Glutamatergic neuron (in vitro differentiated cells): ENCODE data around the gene CDK19. TPM values are rescaled to one million over a fixed set of nuclear protein-coding genes. Genes with fewer than 3 reads are reported as not detected.

Source experiments
- DNase-seq: peaks from one replicate; pipeline ENCODE4 v3.0.0; 2022
- H3K27ac Mint-ChIP-seq: one replicate; pipeline ENCODE4 v1.8.0; 2020; ENCODE audit warnings: mild to moderate bottlenecking, mixed read lengths, inconsistent platforms; ENCODE audit not compliant: unreplicated experiment
- H3K27me3 Mint-ChIP-seq: one replicate; pipeline ENCODE4 v1.8.0; 2020; ENCODE audit warnings: mild to moderate bottlenecking, moderate library complexity, mixed read lengths, inconsistent platforms; ENCODE audit not compliant: unreplicated experiment
- H3K36me3 Mint-ChIP-seq: one replicate; pipeline ENCODE4 v1.8.0; 2020; ENCODE audit warnings: mild to moderate bottlenecking, mixed read lengths, inconsistent platforms; ENCODE audit not compliant: unreplicated experiment
- H3K4me1 Mint-ChIP-seq: one replicate; pipeline ENCODE4 v1.8.0; 2020; ENCODE audit warnings: mild to moderate bottlenecking, low read depth, mixed read lengths, inconsistent platforms; ENCODE audit not compliant: unreplicated experiment
- H3K4me3 Mint-ChIP-seq: one replicate; pipeline ENCODE4 v1.8.0; 2020; ENCODE audit warnings: mild to moderate bottlenecking, mixed read lengths, inconsistent platforms; ENCODE audit not compliant: unreplicated experiment
- H3K9me3 Mint-ChIP-seq: one replicate; pipeline ENCODE4 v1.8.0; 2020; ENCODE audit warnings: mild to moderate bottlenecking, moderate library complexity, mixed read lengths, inconsistent platforms; ENCODE audit not compliant: unreplicated experiment
- CTCF ChIP-seq: fragments of 200-600 bp; sonication (generic); IDR thresholded peaks from one replicate; pipeline ENCODE4 v1.5.0; 2021; ENCODE audit not compliant: partially characterized antibody, unreplicated experiment
- total RNA-seq: library from RNA; stranded (reverse); fragmentation: NEBNext Ultra II Directional; extraction: Animal tissue kit (Norgen Biotek cat#: 25700); gene quantifications from one replicate; pipeline ENCODE4 v1.2.1, GENCODE V29; 2021; ENCODE audit not compliant: unreplicated experiment

CDK19 gene
- total RNA-seq, 1 donor from 2014 or later: 20.8 TPM

- TF ChIP-seq CTCF: no peak
- Mint-ChIP-seq H3K4me3 (no peak overlapping the region), H3K27ac (no peak overlapping the region), H3K27me3 (peaks cover 2% of the 10 kb centered on the region), H3K9me3 (peaks cover 5% of the 10 kb centered on the region), H3K36me3 (peaks cover 5% of the 10 kb centered on the region), H3K4me1 (no peaks in the 10 kb centered on the region)
- DNase-seq: no peak
Measured at GRCh38 chr6:110645685-110646418, 169.4 kb downstream of the CDK19 start.

GRCh38 chr6:110643175-110643574 is 172.1 kb downstream of the CDK19 start:
- H3K27ac Mint-ChIP-seq: no peak overlapping the region
- no peaks in the 10 kb centered on the region for H3K4me1 Mint-ChIP-seq
- H3K9me3 Mint-ChIP-seq: peaks cover 3% of the 10 kb centered on the region

GRCh38 chr6:110642711-110643110 is 172.6 kb downstream of the CDK19 start:
- Mint-ChIP-seq H3K27ac (no peak overlapping the region), H3K27me3 (peaks cover 2% of the 10 kb centered on the region), H3K4me3 (no peak overlapping the region), H3K4me1 (no peaks in the 10 kb centered on the region), H3K36me3 (peaks cover 5% of the 10 kb centered on the region), H3K9me3 (peaks cover 3% of the 10 kb centered on the region)
- no peak for DNase-seq
- TF ChIP-seq CTCF: no peak

More at GRCh38 chr6:110643175-110643574, 172.1 kb downstream of the CDK19 start:
- TF ChIP-seq CTCF: no peak
- H3K36me3 Mint-ChIP-seq: peaks cover 5% of the 10 kb centered on the region
- H3K4me3 Mint-ChIP-seq: no peak overlapping the region
- DNase-seq: no peak
- H3K27me3 Mint-ChIP-seq: peaks cover 2% of the 10 kb centered on the region

GRCh38 chr6:110636781-110637180 is 178.5 kb downstream of the CDK19 start:
- no peak for DNase-seq
- no peaks in the 10 kb centered on the region for H3K27me3 Mint-ChIP-seq
- peaks cover 4% of the 10 kb centered on the region for H3K4me1 Mint-ChIP-seq
- no peak overlapping the region for H3K27ac Mint-ChIP-seq
- H3K36me3 Mint-ChIP-seq: no peaks in the 10 kb centered on the region
- no peak overlapping the region for H3K4me3 Mint-ChIP-seq
- H3K9me3 Mint-ChIP-seq: no peaks in the 10 kb centered on the region
- TF ChIP-seq CTCF: no peak

GRCh38 chr6:110635096-110635495 is 180.2 kb downstream of the CDK19 start:
- Mint-ChIP-seq H3K4me1 (peaks cover 7% of the 10 kb centered on the region), H3K36me3 (no peaks in the 10 kb centered on the region), H3K9me3 (no peaks in the 10 kb centered on the region), H3K27me3 (no peaks in the 10 kb centered on the region), H3K4me3 (no peak overlapping the region), H3K27ac (no peak overlapping the region)
- DNase-seq: no peak
- no peak for TF ChIP-seq CTCF
